ENCODE measurements around the gene NAV1.

The NAV1 gene

DNA sequence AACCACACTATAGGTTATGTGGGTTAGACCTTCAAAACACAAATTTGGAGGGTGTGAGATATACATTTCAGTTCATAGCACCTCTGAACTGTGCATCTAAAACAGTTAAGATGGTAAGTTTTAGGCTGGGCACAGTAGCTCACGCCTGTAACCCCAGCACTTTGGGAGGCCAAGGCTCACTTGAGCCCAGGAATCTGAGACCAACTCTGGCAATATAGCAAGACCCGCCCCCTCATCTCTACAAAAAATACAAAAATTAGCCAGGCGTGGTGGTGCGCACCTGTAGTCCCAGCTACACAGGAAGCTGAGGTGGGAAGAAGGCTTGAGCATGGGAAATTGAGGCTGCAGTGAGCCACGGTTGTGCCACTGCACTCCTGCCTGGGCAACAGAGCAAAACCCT lies 47.9 kb downstream of the NAV1 start:
- Histone ChIP-seq H3K27me3 (ENCODE audit: control insufficient read depth, insufficient read depth, low read length, poor library complexity, severe bottlenecking) (no peaks in the 10 kb centered on the region), H3K9me3 (ENCODE audit: control insufficient read depth, low read length) (no peaks in the 10 kb centered on the region), H3K27ac (ENCODE audit: insufficient read depth, low read depth, low read length, poor library complexity, severe bottlenecking) (no peak overlapping the region), H3K36me3 (ENCODE audit: control insufficient read depth, insufficient read depth, low read length) (no peaks in the 10 kb centered on the region), H3K4me1 (ENCODE audit: control insufficient read depth, insufficient read depth, low read length) (peaks cover 16% of the 10 kb centered on the region), H3K4me3 (ENCODE audit: insufficient read depth, low read depth, low read length) (no peak overlapping the region)
- WGBS, 2 experiments = 91 to 93% methylated on average over 5 of the region's 5 CpGs

DNA sequence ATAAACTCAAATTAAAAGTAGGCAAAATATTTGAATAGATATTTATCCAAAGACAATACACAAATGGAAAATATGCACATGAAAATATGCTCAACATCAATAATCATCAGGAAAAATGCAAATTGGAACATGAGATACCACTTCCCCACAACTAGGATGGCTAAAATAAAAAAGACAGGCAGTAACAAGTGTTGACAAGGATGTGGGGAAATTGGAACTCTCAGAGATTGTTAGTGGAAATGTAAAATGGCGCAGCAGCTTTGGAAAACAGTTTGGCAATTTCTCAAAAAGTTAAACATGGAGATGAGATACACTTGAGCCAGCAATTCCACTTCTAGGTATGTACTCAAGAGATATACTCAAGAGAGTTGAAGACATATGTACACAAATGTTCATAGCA lies 48.8 kb downstream of the NAV1 start:
- no peaks in the 10 kb centered on the region for H3K9me3 ChIP-seq (ENCODE audit: control insufficient read depth, low read length)
- 98 to 100% methylated on average over 1 of the region's 1 CpG for WGBS, 2 experiments
- H3K4me3 ChIP-seq (ENCODE audit: insufficient read depth, low read depth, low read length) = no peak overlapping the region

More for the DNA sequence above, 48.8 kb downstream of the NAV1 start:
- H3K4me1 ChIP-seq (ENCODE audit: control insufficient read depth, insufficient read depth, low read length) = peaks cover 11% of the 10 kb centered on the region
- no peaks in the 10 kb centered on the region for H3K36me3 ChIP-seq (ENCODE audit: control insufficient read depth, insufficient read depth, low read length)
- no peak overlapping the region for H3K27ac ChIP-seq (ENCODE audit: insufficient read depth, low read depth, low read length, poor library complexity, severe bottlenecking)
- no peaks in the 10 kb centered on the region for H3K27me3 ChIP-seq (ENCODE audit: control insufficient read depth, insufficient read depth, low read length, poor library complexity, severe bottlenecking)
